Stimulated activated CD8-positive, alpha-beta memory T cell treated with anti-CD3 and anti-CD28 coated beads, Interleukin-15, amount 100 ng/mL, for 24 hours (primary cell): ENCODE data around the gene RUNDC3A.
A peak's percentile ranks its signal among the peaks of the same experiment; 100 is the strongest.

Source experiments
- DNase-seq: peaks from one replicate; pipeline ENCODE4 v3.0.0-alpha.2; 2020; ENCODE audit warnings: low read depth

Gene RUNDC3A

DNA sequence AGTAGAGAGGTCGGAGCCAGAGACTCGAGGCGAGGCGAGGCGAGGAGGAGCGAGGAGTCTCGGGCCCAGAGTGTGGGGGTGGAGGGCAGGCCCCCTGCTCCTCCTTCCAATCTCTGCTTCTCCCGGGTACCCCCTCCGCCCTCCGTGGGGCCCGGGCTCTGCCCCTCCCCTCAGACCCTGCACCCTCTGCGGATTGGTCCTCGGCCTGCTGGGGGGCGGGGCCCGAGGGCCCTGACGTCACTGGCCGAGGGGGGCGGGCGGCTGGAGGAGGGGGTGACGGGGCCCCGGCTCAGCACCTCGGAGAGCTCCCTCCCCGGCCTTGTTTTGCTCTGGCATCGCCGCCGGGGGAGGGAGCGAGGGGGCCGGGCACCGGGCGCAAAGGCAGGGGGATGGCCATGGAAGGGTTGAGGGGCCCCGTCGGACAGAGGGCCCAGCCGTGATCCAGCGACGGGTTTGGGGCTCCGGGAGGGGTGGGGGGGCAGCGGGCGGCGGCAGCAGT is at the start of gene RUNDC3A:
Gene RUNDC3A (plus strand): TSS at position 282 of the 499 bp plus-strand sequence. CDS start 232 bp downstream, outside the sequence.
- peak; percentile 79 for DNase-seq

DNA sequence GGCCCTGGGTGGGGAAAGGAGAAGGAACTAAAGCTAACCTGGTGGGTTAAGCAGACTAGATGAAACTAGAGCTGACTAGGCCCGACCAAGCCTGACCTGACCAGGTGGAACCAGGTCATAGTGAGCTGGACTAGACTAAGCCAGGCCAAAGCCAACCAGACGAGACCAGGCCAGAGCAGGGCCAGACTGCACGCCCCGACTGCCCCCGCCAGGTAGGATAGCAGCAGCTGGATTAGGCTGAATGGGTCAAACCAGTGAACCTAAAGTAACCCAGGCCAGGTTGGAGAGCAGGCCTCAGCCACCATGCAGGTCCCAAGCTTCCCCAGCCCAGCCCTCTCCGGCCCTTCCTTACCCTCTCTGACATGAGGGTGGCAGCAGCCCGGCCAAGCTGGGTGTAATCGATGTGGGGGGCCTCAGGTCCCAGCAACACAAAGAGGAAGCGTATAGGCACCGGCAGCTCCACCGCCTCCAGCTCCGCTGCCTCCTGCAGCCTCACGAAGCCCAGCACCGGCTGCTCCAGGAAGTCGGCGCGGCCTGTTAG is 49.5 kb upstream of the RUNDC3A start:
- no peak for DNase-seq

DNA sequence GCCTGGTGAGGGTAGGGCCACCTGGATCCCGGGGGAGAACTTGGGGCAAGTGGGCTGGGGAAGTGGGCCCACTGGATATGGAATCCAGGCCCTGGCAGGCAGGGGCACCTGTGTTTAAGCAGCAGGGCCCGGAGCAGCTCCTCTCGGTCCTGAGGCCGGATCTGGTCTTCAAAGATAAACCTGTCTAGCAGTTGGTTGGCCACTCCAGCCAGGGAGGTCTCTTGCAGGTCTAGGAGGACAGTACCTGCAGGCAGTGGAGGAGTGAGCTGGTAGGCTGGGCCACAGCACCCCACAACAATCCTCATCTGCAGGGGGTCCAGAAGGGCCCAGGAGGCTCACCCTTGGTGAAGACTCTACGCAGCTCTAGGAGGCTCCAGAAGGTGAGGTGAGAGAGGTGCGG is 48.1 kb upstream of the RUNDC3A start:
- no peak for DNase-seq

DNA sequence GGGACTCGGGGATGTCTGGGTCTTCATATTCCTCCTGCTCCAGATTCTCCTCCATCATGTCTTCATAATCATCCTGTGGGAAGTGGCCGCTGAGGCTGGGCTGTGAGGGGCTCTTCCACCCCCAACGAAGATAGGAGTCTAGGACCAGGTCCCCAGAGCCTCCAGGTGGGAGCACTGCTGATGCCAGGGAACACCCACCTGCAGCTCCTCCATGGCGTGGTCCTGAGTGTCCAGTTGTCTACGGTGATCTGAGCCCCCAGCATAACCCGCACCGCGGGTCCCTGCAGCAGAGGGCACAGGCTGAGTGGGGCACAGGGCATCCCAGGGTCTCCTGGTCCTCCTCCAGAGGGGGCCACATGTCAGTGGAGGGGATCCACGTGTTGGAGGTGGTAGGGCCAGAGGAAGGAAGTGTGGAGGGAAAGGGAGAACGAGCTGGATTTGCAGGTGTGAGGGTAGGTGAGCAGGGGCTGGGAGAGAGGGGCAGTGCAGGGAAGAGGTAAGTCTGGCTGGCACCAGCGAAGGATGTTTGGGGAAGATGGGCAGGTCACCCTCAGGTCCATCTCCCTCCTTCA is 45.7 kb upstream of the RUNDC3A start:
- DNase-seq = no peak

DNA sequence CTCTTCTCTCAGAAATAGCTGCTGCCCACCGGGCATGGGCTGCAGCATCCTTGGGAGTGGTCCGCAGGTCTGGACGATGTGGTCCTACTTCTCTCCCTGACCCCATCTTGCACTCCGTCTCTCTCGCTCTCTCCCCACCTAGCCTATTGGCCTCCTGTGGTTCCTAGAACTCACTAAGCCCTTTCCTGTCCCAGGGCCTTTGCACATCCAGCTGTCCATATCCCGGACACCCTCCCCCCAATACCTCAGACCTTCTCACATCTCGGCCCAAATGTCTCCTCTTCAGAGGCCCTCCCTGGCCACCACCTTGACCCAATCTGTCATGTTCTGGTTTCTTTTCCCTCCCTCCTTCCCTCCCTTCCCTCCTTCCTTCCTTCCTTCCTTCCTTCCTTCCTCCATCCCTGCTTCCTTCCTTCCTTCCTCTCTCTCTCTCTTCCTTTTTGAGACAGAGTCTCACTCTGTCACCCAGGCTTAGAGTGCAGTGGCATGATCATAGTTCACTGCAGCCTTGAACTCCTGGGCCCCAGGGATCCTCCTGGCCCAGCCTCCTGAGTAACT is 45.0 kb upstream of the RUNDC3A start:
- DNase-seq = no peak

DNA sequence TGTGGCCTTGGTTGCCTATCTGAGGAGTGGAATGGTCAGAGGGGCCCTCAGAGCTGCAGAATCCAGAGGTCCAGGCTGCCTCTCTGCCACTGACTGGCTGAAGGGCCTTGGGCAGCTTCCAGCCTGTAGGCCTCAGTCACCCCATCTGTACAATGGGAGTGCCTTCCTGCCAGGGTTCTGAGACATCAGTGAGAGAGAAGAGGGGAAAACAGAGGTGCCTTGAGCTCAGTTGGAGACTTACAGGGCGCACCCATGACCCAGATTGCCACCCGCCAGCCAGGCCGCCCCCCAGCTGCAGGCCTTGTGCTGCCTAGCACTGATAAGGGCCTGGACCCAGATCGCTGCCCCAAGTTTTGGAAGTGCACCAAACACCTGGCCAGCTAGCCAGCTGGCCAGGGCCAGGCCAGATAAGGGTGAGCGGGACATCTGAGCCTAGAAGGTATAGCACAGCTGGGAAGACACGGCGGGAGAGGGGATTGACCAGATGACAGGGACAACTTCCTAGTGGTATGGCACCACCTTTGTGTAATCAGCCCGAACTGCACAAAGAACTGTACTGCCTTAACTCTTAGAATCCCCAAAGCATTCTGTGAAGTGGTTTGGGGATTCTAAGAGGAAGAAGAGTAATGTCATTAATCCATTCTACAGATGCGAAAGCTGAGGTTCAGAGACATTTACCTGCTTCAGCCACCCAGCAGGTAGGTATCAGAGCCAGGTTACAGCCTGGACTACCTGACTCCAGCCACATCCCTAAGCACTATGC is 41.8 kb upstream of the RUNDC3A start:
- DNase-seq = no peak

DNA sequence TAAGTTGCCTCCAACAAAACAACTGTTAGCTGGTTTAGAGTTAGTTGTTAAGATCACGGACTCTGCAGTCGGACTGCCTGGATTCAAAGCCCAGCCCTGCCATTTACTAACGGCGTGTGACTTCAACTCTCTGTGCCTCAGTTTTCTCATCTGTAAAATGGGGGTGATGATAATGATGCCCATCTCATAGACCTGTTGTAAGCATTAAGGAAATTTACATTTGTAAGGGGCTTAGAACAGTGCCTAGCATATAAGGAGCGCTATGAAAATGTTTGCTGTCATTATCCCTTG is 41.3 kb upstream of the RUNDC3A start:
- no peak for DNase-seq

DNA sequence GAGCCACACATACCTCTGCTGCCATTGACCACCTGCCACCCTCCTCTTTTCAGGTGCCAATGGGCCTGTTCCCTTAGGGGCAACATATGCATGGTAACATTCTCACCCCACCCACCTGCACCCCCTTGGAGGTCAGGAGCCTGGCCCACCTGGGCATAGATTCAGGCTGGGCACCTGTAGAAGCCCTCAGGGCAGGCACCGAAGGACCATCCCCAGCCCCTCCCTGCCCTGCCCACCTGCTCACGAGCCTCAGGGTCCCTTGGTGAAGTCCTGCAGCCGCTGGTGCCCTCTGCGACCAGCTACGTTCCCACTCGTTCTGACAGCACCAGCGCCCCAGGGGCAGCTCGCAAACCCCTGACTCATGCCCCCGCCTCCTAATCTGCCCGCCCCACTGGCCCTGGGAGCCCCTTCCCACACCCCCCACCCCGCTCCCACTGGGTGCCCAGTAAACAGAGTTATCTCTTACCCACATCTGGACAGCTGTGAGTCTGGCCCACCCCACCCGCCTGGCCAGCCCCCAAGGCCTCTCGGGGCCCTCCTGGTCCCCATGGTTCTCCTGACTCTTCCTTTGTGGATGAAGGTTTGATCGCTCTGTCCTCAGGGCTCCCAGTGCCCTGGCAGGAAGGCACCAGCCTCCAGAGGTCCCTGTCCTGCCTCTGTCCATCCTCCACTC is 40.4 kb upstream of the RUNDC3A start, which contains the start of gene SLC4A1:
Gene SLC4A1 (minus strand): TSS at position 318 of the 673 bp plus-strand sequence. CDS start 5,269 bp downstream, outside the sequence.
- DNase-seq = no peak

DNA sequence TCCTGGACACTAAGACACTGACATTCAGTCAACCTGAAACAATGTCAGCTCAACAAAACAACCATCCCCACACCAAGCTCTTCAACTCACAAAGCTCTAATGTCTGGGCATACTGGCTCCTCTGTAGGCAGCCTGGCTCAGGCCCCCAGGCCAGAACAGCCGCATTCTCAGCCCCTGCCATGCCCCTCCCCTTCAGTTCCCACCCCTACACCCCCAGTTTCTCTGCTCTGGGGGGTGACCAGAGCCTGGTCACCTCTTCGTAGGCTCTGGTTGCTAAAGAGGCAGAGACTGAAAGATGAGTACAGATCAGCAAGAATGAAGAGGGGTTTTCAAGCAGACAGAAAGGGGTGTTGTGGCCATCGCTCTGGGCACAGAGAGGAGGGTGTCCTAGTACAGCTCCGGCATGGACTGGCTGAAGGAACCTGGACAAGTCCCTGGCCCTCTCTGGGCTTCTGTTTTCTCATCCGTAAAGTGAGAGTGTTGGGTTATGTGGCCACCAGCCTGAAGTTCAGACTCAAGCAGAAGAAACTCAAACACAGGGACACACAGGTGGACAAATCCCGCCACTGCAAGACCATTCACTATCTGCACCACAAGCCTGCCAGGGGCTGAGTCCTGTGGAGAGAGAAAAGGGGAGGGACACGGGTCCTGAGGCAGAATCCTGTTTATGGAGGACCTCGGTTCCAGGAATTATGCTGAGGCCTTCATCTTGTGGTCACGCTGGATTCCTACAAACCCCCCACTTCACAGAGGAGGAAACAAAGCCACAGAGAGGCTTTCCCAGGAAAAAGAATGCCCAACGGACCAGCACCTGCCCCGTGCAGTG is 39.5 kb upstream of the RUNDC3A start:
- no peak for DNase-seq

DNA sequence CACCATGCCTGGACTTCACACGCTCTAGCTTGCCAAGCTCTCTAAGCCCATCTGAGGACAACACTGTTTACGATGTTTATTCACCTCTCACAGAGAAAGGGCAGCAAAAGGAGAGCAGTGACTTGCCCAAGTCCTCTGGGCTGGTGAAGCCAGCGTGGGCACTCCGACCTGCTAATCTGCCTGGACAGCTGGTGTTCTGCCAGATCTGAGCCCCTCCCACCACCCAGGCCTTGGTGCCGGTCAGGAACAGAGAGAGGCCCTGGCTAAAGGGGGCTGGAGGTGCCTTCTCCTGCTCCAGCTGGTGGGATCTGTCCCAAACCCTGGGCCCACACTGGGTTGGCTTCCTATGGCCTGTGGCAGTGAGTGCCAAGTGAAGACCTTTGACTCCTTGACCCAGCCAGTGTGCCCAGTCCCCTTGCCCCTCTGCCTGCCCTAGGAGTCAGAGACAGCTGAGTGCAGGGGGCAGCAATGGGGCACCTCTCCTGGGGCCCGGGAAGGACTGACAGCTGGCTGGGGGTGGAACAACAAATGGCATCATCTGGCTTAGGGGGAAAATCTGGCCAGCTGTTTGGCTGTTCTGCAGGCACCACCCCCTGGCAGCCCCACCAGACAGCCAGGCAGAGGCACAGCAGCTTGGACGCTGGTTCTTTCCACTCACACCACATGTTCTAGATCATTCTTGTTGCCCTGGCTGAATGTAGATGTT is 38.7 kb upstream of the RUNDC3A start:
- DNase-seq = no peak

DNA sequence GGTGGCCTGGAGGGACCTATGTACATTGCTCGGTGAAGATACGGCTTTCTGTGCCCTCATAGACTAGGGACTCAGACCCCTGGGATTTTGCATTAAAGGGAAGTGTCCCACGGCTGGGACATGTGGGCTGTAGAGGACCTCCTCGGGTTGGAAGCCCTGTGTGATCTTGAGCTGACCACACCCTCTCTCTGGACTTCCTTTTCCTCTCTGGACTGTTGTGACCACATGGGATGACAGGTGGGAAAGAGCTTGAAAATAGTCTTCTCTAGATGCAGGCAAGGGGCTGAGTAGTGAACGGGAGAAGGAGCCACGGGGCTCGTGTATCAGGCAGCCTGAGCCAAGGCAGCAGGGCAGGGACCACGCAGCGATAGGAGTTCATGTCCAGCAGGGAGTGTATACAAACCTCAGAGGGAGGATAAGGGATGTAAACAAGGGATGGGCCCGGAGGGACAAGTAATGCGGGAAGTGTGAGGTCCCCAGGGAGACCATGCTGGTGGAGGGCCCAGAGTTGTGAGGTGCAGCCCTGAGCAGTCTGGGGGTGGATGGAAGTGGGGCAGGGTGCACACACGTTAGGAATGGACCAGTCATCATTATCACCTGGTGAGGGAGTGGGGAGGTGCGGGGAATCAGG is 36.0 kb upstream of the RUNDC3A start:
- DNase-seq = no peak

DNA sequence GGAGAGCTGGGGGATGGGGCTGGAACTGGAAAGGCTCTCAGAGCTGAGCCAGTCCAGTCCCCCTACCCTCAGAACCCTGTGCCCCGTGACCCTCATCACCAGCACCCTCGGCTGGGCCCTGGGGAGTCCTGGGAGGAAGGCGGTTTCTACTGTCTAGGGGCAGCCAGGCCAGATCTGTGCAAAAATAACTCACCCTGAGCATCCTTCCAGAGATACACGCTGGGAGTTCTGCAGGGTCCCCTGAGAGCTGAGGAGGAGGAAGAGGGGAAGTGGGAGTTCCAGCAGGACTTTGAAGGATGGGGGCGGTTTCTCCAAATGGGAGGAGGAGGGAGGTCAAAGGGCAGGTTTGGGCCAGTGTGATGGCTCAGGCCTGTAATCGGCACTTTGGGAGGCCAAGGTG is 35.4 kb upstream of the RUNDC3A start:
- DNase-seq = no peak

DNA sequence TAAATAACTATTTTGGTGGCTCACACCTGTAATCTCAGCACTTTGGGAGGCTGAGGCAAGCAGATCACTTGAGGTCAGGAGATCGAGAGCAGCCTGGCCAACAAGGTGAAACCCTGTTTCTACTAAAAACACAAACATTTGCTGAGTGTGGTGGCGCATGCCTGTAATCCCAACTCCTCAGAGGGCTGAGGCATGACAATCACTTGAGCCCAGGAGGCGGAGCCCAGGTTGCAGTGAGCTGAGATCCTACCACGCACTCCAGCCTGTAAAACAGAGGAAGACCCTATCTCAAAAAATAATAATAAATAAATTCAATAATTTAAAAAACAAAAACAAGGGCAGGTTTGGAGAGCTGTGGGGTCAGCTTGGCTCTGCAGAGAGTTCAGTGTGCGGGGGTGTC is 34.8 kb upstream of the RUNDC3A start:
- no peak for DNase-seq

DNA sequence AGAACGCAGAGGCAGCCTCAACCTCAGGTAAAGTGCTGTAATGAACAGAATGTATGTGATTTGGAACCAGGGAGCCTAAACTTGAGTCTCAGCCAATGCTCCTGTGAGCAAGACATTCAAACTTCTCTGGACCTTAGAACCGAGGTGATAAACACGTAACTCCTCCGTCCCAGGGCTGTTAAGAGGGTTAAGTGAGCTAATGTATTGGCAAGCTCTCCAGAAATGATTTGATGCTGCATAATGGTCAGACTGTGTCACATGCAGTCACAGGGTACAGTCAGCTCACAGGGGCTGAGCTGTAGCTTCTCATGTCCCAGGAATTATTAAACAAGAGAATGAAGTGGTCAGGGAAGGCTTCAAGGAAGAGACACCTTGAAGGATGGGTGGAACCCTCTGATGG is 30.4 kb upstream of the RUNDC3A start:
- no peak for DNase-seq

DNA sequence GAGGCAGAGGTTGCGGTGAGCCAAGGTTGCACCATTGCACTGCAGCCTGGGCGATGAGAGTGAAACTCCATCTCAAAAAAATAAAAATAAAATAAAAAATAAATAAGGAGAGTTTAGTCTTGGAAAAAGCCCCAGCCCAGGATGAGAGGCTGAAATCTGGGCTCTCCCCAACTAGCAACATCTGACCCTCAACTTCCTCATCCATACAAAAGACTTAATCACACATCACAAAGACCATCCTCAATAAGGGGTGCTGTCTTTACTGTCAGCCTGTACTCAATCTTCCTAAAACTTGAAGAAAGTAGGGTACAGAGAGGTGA is 29.1 kb upstream of the RUNDC3A start:
- DNase-seq = no peak

DNA sequence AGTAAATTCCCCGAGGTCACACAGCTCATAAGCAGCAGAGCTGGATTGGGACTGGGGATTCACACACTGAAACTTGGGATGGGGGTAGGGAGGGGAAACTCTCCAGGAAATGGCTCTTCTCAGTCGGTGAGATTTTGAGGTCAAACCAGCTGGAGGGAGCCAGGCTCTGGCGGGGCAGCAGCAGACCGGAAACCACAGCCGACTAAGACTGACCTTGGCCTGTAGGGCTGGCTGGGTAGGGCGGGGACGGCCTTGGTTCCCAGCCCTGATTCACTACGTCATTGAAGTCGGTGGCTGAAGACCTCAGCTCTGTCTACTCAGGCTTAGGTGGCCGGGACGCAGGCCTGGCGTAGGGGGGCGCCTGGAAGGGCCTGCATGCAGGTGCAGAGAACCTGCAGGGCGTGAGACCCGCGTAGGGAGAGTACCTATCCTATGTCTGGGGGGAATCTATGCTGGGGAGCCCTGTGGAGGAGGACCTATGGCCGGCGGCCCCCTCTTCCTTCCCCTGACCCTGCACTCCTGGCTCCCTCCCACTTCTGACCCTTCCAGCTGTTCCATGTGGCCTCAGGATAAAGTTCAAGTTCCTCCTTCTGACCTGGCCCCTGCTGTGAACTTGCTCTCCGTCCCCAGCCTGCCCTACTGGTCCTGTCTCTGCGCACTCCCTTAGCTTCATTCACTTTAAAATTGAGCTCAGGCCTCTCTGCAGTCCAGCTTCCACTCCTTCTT is 28.6 kb upstream of the RUNDC3A start:
- no peak for DNase-seq

DNA sequence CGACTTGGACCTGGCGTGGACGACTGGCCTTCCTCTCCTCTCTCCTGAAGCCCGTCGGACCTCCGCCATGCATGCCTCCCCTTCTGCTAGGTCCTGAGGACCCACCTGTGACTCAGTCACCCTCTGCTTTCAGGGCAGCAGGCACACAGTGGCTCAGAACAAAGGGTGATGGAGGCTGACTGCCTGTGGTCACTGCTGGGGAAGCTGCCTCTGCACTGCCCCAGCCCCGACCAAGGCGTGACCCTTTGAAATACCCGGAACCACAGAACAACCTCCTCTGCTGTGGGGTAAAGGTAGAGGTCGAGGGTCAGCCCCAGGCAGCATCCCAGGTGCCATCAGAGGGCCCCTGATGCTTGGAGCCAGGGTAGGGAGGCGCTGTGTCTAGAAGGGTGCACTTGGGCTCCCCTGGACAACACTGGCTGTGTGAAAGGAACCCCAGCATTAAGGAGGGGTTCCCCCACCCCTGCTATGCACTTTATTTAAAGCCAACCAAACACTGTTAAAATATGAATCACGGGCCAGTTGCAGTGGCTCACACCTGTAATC is 27.9 kb upstream of the RUNDC3A start:
- no peak for DNase-seq

DNA sequence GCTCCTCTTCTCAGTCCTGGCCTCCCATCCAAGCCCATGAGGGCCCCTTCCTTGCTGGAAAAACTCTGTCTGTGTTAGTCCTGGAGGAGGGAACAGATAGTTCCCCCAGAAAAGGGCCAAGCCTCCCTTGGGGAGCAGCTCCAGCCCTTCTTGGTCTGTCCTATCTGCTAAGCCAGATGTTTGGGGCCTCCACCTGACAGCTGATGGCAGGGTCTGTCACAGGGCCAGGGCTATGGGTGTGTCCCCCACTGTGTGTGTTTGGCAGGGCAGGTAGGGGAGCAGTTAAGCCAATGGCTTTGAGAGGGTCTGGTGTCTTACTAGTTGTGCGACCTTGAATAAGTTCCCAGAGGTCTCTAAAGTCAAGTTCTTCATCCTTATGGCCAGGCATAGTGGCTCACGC is 26.8 kb upstream of the RUNDC3A start:
- DNase-seq = no peak

DNA sequence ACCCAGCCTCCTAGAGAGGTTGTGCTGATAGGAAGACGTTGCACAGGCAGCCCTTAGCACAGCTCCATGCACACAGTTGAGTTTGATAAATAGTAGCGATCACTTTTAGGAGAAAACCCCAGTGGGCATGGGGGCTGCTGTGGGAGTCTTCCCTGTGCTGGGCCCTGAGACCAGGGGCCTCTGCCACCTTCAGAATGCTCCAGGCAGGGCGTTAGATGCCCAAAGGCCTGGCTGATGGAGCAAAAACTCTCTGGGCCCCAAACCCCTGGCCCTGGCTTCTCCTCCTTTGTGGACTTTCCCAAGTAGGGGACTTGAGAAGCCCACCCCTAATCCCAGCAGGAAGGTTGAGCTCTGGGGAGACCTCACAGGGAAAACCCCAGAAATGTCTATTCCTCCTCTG is 26.1 kb upstream of the RUNDC3A start:
- DNase-seq = no peak
